SH-SY5Y (cell line): ENCODE results near the gene LYPD1.

Experiments
- GATA2 ChIP-seq: IDR thresholded peaks from 2 replicates; pipeline ENCODE4 v1.6.1; 2011; ENCODE audit warnings: mild to moderate bottlenecking, low read depth, low read length
- GATA3 ChIP-seq: IDR thresholded peaks from 2 replicates; pipeline ENCODE4 v1.6.1; 2011; ENCODE audit warnings: low read depth, mild to moderate bottlenecking, low read length, moderate library complexity

The LYPD1 gene

DNA sequence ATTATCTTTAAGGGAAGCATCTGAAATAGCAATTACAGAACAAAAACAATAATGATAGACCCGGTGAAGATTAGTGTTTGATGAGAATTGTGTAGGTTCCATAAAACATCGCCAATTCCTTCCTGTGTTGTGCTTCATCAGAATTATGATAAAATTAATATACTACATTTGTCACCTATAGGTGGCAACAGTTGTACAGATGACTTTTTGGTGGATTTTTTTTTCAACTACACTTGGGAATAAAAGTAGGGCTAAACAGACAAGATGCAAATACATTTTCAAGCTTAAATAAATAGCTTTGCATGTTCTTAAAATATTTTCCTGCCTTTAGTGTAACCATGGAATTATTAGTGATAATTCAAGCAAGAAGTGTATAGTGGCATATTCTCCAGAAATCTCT lies 7.0 kb upstream of the LYPD1 start:
- no peak for TF ChIP-seq GATA2
- TF ChIP-seq GATA3, result no peak

DNA sequence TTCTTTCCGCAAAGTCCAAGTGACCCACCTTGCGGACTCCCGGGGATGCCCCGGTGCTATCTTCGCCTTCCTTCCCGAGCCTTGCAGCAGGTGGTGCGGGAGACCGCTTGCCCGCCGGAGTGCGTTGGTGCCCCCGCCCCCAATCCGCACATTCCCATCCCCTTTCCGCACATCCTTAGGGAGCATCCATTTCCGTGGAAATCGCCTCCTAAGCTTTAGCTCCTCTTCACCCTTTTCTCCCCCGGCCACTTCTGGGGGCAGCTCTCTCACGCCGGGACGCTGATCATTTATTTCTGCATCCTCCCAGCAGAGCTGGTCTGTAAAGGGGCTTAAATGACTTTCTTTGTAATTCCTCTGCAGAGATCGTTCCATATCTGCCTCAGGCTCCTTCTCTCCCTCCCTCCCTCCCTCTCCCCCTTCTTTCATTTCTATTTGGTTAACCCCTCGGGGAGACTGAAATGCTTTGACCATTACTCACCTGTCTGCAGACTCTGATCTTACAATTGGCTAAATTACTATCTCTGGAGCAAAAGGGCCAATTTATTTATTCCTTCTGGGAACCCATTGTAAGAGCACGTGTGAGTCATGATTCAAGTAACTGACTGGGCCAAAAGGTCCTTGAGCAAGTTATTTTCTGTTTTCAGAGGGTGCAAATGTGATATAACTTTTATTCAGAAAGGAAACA lies 1.3 kb upstream of the LYPD1 start:
- no peak for TF ChIP-seq GATA3
- no peak for TF ChIP-seq GATA2

DNA sequence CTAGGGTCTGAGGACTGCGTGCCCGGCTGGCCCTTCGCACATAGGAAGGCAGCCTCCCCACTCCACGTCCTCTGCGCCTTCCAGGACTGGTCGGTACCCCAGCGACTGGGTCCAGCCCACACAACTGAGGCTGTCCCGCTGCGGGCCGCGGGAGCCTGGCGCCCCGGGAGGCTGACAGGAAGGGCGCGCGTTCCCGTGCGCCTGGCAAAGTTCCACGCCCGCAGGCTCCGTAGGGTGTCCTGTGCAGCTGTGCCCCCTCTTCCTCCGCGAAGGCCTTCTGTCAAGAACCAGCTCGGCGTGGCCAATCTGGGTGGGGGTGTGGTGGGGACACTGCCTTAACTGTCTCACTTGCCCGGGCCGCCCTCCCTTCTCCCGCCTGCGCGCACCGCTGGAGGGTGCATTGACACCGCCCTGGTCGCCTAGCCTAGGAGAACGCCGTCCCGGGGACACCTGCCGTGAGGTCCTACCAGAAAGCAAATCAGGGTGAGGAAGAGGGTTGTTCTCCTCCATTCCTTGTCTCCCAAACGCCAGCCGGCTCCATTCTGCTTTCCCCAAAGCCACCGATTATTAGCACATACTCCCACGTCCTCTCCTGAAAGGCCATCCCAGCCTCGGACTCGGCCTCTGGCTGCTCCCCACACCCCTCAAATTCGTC lies 618 bp upstream of the LYPD1 start:
- TF ChIP-seq GATA3, result no peak
- no peak for TF ChIP-seq GATA2

DNA sequence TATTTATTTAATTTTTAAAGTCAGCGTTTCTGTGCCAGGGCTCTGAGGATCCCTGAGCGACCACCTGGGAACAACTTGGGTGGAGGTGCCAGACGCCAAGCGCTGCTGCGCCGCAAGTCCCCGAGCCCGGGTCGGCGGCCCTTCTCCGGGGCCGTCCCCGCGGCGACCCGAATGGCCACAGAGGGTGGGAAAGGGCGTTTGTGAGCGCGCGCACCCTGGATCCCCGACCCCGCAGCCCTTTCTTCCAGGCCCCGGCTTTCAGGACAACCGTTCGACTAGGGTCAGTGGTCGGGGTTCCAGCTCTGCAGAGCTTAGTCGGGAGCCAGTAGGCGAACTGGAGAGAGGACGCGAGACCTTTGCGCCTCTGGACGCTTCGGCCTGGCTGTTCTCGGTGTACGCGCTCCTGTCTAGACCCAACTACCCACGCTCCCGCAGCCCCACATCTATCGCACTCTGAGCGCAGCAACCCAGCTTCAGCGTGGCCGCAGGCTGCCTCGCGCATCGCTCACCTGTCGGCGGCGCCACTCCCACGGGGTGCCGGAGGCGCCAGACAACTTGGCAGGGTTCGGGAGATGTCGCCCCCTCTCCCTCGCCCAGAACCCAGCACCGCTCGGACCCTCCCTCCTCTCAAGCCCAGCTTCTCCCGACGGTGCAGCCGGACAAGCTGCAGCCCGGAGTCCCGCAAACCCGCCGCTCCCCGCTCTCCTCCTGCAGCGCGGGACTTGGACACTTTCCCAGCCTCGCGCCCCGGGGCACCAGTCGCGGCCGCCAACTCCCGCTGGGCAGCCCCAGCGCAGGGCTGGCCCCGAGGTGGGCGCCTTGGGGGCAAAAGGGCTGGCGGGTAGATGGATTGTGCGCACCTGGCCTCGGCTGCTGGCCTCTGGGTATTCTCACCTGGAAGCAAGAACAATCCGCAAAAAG lies 758 bp downstream of the LYPD1 start:
- TF ChIP-seq GATA2 (no peak), GATA3 (no peak)

DNA sequence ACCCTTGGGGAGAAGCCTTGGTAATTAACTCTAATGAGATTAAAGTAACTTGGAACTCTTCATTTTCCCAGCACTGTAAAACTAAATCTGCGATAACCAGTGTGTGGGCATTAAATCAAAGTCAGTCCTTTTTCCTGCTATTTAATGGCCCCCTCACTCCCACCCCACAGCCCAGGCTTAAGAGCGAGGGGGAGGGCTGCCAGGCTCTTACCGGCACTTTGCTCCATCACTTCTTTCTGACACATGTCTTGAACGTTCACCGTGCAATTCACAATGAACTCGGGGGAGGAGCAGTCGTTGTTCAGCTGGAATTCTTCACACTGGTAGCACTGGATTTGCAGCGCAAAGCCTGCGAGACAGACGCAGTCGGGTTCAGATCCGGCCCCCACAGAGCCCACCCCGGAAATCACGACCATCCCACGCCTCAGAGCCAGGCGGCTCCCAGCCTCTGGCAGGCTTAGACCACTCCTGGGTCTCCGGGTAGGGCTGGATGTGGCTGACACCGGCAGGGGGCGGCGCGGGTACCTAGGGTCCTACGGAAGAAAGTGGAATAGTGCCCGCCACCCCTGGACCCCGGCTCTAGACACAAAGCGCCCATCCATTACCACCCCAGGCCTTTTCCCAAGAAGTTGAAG lies 1.7 kb downstream of the LYPD1 start:
- no peak for TF ChIP-seq GATA3

DNA sequence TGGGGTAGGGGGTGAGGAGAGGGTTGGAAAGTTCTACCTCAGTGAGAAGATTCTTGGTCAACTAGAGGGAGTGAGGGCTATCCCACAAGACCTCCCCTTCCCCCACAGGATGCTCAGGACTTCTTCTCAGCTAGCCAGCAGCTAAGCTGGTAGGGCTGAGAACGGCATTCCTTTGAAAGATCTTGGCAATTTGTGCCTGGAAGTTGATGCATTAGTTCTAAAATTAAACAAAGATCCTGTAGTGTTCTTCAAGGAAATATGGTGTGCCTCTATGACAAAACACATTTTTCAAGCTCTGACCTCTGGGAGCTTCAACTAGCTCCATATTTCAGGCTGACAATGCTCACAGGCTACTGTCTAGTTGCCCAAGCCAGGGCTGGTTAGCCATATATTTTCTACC lies 2.3 kb downstream of the LYPD1 start:
- TF ChIP-seq GATA2 (no peak), GATA3 (no peak)

DNA sequence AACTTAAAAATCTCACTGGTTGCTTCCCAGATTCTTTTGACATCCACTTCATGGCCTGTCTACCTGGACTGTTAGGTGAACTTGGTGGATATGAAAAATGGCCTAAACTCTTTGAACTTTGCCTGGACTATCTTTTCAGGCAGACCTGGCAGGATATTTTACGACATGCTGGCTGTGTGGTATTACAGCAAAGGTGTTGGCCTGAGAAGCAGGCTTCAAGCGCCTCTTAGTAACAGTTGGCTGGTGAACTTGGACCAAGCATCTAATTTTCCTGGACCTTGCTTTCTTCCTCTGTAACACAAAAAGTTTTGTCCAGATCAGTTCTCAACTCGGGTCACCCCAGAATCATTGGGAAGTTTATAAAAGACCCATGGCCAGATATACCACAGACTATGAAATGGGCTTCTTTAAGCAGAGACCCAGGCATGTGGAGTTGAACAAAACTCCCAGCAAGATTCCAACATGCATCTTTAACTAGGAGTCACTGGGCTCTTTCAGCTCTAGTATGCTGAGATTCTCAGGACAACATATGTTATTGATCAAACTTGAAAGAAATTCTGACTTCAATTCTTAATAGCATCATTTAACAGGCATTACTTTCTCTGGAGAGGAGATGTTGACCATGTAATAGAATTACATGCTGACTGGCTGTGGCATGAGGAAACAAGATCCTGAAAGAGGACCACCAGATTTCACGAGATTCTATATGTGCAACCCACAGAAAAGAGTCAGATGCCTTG lies 4.4 kb downstream of the LYPD1 start:
- TF ChIP-seq GATA2, result no peak
- no peak for TF ChIP-seq GATA3

DNA sequence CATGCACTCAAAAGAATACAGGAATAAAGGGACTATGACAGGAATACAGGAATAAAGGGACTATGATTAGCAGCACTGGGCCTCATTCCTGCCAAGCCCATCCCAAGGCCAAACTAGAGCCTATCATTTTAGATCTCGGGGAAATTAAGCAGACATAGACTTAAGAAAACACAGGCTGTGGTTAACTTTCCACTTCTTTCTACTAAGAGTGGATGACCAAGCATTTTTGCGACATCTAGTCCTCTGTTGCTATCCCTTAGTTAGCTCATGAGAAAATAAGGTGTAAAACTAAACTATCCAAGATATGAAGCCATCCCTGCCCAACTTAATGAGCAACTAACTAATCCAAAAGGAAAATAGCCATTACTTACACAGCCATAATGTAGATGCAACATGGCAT lies 5.9 kb downstream of the LYPD1 start:
- TF ChIP-seq GATA3, result no peak
- TF ChIP-seq GATA2, result no peak

DNA sequence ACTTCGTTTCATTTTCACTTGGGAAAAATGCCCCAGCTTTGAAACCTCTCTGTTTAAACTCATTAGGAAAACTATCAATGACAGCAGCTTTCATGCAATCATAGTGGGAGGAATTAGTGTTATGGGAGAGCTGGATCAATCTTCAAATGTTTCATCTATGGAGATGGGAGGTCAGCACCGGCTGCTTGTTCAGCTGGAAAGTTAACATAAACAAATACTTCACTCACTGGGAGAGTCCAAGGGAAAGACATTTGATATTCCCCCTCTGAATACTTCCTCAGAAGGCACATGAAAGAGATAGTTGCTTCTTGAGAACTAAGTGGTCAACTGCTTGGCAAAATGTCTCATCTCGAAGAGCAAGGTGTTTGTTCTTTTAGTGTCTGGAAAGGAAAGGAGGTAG lies 7.3 kb downstream of the LYPD1 start:
- no peak for TF ChIP-seq GATA2
- no peak for TF ChIP-seq GATA3

DNA sequence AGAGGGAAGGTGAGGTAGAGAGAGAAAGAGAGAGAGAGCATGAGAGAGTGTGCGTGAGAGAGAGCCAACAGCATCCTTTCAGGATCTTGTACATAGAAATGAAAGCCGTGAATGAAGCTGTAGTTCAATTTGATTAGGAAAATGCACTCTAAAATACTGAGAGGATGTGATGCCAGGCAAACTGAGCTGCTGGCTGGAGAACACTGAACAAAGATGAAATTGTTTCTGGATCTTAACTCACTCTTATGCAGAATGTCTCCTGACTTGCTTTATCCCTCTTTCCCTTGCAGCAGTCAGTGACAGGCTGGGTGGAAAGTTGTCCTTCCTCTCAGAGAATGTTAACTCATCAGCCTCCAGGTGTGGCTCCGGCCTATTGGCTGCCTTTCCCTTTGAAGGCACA lies 10.7 kb downstream of the LYPD1 start:
- TF ChIP-seq GATA3 (no peak), GATA2 (no peak)

DNA sequence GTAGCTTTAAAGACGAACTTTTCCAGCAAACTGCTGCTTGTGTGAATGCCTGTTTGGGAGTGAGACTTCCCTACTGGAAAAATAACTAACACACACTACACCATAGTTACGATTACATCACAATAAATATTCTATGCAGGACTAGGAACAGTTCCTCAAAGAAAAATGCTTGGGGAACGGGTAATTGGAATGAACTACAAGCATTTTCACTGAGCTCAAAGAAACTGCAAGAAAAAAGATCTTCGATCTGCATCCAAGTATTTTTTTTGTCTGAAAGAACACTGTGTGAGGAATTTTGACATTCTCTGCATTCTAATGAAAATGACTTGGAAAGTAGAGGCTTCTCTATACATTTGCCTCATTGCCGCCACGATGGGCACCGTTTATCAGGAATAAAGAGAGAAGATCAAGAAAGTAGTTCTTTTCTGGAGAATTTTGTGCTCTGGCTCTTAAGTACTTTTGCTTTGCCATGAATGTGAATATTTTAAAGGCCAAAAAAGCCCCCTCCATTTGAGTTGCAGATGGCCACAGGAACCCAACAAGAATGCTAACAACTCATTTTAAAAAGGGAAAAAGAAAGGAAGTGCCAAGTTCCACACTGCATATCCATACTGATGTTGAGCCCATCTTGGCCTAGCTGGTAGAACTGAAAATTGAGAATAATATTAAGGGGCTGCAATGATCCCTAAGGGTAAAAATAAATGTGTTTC lies 13.6 kb downstream of the LYPD1 start:
- TF ChIP-seq GATA2 (no peak), GATA3 (no peak)

DNA sequence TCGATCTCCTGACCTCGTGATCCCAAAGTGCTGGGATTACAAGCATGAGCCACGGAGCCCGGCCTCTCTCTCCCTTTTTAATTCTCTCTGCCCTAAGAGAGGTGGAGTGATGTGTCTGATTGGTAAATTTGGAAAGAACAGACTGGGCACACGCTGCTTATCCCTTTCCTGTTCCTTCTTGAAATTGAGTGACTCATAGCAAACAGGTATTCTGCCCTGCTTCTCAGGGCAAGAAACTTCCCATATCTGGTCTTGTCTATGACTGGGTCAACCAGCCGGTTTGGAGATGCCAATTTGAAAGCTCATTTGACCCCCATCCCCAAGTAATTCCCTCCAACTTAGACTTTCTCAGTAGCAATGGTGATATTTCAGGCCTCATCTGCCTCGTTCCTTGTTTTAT lies 15.0 kb downstream of the LYPD1 start:
- TF ChIP-seq GATA3, result no peak
- no peak for TF ChIP-seq GATA2

DNA sequence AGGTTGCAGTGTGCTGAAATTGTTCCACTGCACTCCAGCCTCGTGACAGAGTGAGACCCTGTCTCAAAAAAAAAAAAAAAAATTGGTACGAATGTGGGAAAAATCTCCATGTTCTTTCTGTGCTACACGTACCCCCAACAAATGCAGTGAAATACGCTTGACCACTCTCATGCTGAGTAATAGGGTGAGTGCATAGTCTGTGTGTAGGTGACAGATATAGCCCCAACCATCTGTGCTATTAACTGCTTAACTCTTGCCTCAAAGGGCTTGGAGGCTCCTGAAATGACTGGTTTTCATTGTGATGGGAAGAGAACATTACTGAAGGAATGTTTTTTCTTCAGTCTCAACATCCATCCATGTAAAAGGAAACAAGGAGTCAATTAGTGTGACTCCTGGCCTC lies 15.7 kb downstream of the LYPD1 start:
- no peak for TF ChIP-seq GATA3
- no peak for TF ChIP-seq GATA2

DNA sequence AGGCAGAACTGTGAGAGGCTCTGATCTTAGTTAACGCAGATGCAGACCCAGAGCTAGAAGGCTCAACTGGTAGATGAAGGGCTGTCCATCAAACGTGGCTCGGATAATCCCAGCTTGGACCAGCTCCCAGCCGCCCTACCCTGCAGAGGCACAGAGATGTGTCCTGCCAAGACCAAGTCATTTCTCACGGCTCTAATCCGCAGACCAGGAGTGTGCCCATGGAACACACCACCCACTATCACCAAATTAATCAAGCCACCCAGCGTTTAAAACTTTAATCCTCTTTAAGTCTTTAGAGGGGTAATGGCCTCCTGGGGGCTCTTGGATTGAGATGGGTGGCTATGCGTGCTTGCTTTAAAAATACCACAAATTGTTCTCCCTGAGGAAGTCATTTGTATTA lies 17.5 kb downstream of the LYPD1 start:
- TF ChIP-seq GATA3 (no peak), GATA2 (no peak)
